Measurements from ENCODE around the gene AZI2. TPM values are rescaled to one million over a fixed set of nuclear protein-coding genes. Genes with fewer than 3 reads are reported as not detected.

AZI2 gene
- polyA plus RNA-seq, 1 of the 3 experiments (the other 2 are of a cell fraction): 27.3 TPM

DNA sequence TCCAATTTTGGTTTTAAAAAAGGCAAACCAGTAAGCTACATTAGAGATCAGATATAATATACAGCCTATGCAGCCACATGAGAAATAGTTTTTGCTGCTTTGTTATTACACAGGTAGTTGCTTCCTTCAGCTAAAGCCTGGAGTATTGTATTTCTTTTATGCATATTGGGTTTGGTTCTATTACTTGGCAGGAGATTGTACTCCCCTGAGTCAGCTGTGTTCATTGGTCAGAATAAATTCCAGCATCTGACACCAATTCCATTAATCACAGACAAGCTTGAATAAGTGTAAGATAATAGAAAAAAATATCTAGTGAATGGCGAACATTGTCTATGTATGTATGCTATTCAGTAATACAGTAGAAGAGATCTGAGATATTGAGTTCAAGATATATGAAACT, 26.2 kb downstream of the AZI2 start:
- H3K4me1 ChIP-seq (ENCODE audit: control insufficient read depth in 1 of 2, insufficient read depth in 2 of 2, low read depth in 1 of 2, low read length in 1 of 2): peaks cover 0 to 5% of the 10 kb centered on the region in 2 experiments; a peak in 2 of 4 replicates
- no peak overlapping the region for H3K9ac ChIP-seq
- H3K4me3 ChIP-seq (ENCODE audit: low read depth in 2 of 2, low read length in 1 of 2): no peak overlapping the region
- peaks cover 64 to 76% of the 10 kb centered on the region in 2 experiments for H3K36me3 ChIP-seq (replicated peaks in 1 of 2; ENCODE audit: control insufficient read depth in 1 of 2, insufficient read depth in 2 of 2, low read length in 1 of 2)
- CTCF ChIA-PET: interaction anchor here (1.3 to 8.6 kb wide), 4 partner anchors 9 to 610 kb away, joined by 3 to 72 read pairs (median 4); no protein-coding TSS in a partner anchor
- no peak overlapping the region for H3K4me2 ChIP-seq
- TF ChIP-seq, protein P1, sequence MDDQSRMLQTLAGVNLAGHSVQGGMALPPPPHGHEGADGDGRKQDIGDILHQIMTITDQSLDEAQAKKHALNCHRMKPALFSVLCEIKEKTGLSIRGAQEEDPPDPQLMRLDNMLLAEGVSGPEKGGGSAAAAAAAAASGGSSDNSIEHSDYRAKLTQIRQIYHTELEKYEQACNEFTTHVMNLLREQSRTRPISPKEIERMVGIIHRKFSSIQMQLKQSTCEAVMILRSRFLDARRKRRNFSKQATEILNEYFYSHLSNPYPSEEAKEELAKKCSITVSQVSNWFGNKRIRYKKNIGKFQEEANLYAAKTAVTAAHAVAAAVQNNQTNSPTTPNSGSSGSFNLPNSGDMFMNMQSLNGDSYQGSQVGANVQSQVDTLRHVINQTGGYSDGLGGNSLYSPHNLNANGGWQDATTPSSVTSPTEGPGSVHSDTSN (IDR thresholded peaks at IDR 0.05): peak; percentile 64; the same call in 1 of the 2 replicates
- TF ChIP-seq, protein P2, sequence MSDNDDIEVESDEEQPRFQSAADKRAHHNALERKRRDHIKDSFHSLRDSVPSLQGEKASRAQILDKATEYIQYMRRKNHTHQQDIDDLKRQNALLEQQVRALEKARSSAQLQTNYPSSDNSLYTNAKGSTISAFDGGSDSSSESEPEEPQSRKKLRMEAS (IDR thresholded peaks at IDR 0.05; ENCODE audit: low read depth): no peak
- peak; percentile 29; the same call in 1 of the 2 replicates for TF ChIP-seq FOSL2 (IDR thresholded peaks at IDR 0.05; ENCODE audit: borderline replicate concordance, low read depth)
- no peaks in the 10 kb centered on the region for H3K9me3 ChIP-seq
- H4K20me1 ChIP-seq (ENCODE audit: insufficient read depth): no peaks in the 10 kb centered on the region
- H3K79me2 ChIP-seq (ENCODE audit: insufficient read depth): no peaks in the 10 kb centered on the region
- H3K27ac ChIP-seq (ENCODE audit: low read depth in 2 of 2, low read length in 1 of 2): no peak overlapping the region
- H2AFZ ChIP-seq (ENCODE audit: low read depth): no peak overlapping the region
- no peaks in the 10 kb centered on the region for H3F3A ChIP-seq (replicated peaks; ENCODE audit: insufficient read depth)
- POLR2A ChIA-PET: no interaction called here
- H3K9me2 ChIP-seq: no peaks in the 10 kb centered on the region
- H3K27me3 ChIP-seq (ENCODE audit: insufficient read depth): no peaks in the 10 kb centered on the region
- DNase-seq: no peak
- 83% methylated on average over 1 of the region's 1 CpG for WGBS (ENCODE audit: low lambda C conversion rate)

GRCh38 chr3:28320981-28321380, 27.6 kb downstream of the AZI2 start:
- TF ChIP-seq CHD2 (IDR thresholded peaks at IDR 0.05; ENCODE audit: low read length, partially characterized antibody): no peak
- TF ChIP-seq RXRA (IDR thresholded peaks at IDR 0.05; ENCODE audit: borderline replicate concordance, low read depth): no peak
- ChIA-PET CTCF (interaction anchor here (0.8 to 8.6 kb wide), 6 partner anchors 8 to 609 kb away, joined by 3 to 72 read pairs (median 3); no protein-coding TSS in a partner anchor), POLR2A (no interaction called here)

DNA sequence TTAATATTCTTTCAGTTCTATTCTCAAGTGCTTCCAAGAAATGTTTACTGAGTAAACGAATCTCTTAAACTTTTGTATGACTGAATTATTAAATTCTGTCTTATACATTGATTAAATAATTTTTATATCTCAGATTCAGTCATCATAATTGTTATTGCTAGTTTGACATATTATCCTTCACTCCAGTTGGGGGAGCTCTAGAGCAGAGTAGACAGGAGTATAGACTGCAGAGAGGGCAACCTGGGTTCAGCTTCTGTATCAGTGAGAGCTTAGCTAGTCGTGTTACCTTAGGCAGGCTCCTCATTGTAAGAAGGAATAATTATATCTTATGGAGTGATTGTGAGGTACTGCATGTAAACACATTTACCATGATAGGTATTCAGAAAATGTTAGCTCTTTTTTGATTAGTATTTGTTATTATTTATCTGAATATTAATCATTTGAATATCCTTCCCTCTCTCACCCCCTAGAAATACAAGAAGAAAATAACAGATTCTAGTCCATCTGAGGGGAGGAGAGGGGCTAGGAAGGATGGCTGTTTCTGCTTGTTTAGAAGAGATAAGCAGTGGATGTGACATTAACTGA, 31.1 kb downstream of the AZI2 start:
- H3K9me3 ChIP-seq: no peaks in the 10 kb centered on the region
- under 1% methylated on average over 2 of the region's 2 CpGs for WGBS (ENCODE audit: low lambda C conversion rate)
- H3K36me3 ChIP-seq (replicated peaks in 1 of 2; ENCODE audit: control insufficient read depth in 1 of 2, insufficient read depth in 2 of 2, low read length in 1 of 2): peaks cover 24 to 38% of the 10 kb centered on the region in 2 experiments
- H3K4me1 ChIP-seq (ENCODE audit: control insufficient read depth in 1 of 2, insufficient read depth in 2 of 2, low read depth in 1 of 2, low read length in 1 of 2): peaks cover 0 to 5% of the 10 kb centered on the region in 2 experiments; a peak in 1 of 4 replicates
- no peak overlapping the region for H2AFZ ChIP-seq (ENCODE audit: low read depth)
- H3K27ac ChIP-seq (ENCODE audit: low read depth in 2 of 2, low read length in 1 of 2): no peak overlapping the region
- DNase-seq: peak; percentile 33
- no peak overlapping the region for H3K4me2 ChIP-seq
- POLR2A ChIA-PET: no interaction called here
- H3F3A ChIP-seq (replicated peaks; ENCODE audit: insufficient read depth): no peaks in the 10 kb centered on the region
- no peaks in the 10 kb centered on the region for H3K9me2 ChIP-seq
- H3K79me2 ChIP-seq (ENCODE audit: insufficient read depth): no peaks in the 10 kb centered on the region
- no peak overlapping the region for H3K4me3 ChIP-seq (ENCODE audit: low read depth in 2 of 2, low read length in 1 of 2)
- CTCF ChIA-PET: interaction anchor here (0.6 to 2.0 kb wide), 13 partner anchors 9 to 608 kb away, joined by 3 to 15 read pairs (median 5); partner anchors contain the start of genes AZI2 and ZCWPW2
- no peaks in the 10 kb centered on the region for H3K27me3 ChIP-seq (ENCODE audit: insufficient read depth)
- TF ChIP-seq RAD21 (IDR thresholded peaks at IDR 0.05; ENCODE audit: low read length) (peak; percentile 43), GABPA (IDR thresholded peaks at IDR 0.05; ENCODE audit: low read depth) (no peak), USF2 (IDR thresholded peaks at IDR 0.05; ENCODE audit: borderline replicate concordance, low read depth, low read length) (no peak), CTCF (IDR thresholded peaks at IDR 0.05) (peak; percentile 71)
- H3K9ac ChIP-seq: no peak overlapping the region
- no peaks in the 10 kb centered on the region for H4K20me1 ChIP-seq (ENCODE audit: insufficient read depth)

More at GRCh38 chr3:28320981-28321380, 27.6 kb downstream of the AZI2 start:
- DNase-seq: no peak
- Histone ChIP-seq H3K9ac (no peak overlapping the region), H3K9me3 (no peaks in the 10 kb centered on the region), H3K27ac (ENCODE audit: low read depth in 2 of 2, low read length in 1 of 2) (no peak overlapping the region), H3K4me1 (ENCODE audit: control insufficient read depth in 1 of 2, insufficient read depth in 2 of 2, low read depth in 1 of 2, low read length in 1 of 2) (peaks cover 0 to 5% of the 10 kb centered on the region in 2 experiments; a peak in 1 of 4 replicates), H4K20me1 (ENCODE audit: insufficient read depth) (no peaks in the 10 kb centered on the region), H3K36me3 (replicated peaks in 1 of 2; ENCODE audit: control insufficient read depth in 1 of 2, insufficient read depth in 2 of 2, low read length in 1 of 2) (peaks cover 52 to 71% of the 10 kb centered on the region in 2 experiments), H2AFZ (ENCODE audit: low read depth) (no peak overlapping the region), H3K27me3 (ENCODE audit: insufficient read depth) (no peaks in the 10 kb centered on the region), H3K4me2 (no peak overlapping the region), H3K79me2 (ENCODE audit: insufficient read depth) (no peaks in the 10 kb centered on the region), H3F3A (replicated peaks; ENCODE audit: insufficient read depth) (no peaks in the 10 kb centered on the region), H3K4me3 (ENCODE audit: low read depth in 2 of 2, low read length in 1 of 2) (no peak overlapping the region), H3K9me2 (no peaks in the 10 kb centered on the region)

Measured in SK-N-SH (cell line).